Neural progenitor cell (in vitro differentiated cells): Measurements from ENCODE around the gene SMPDL3B. TPM values are rescaled to one million over a fixed set of nuclear protein-coding genes. Genes with fewer than 3 reads are reported as not detected.
A peak's percentile ranks its signal among the peaks of the same experiment; 100 is the strongest.

Experiments
- DNase-seq: peaks from one replicate; pipeline ENCODE4 v3.0.0-alpha.2; 2016; ENCODE audit warnings: low spot score
- H2AFZ ChIP-seq: fragments of 200-600 bp; sonication (generic); replicated peaks from 2 replicates; pipeline ENCODE4 v1.6.1; 2016; ENCODE audit warnings: antibody characterized with exemption
- H3F3A ChIP-seq: fragments of 200-600 bp; sonication (generic); 2 replicates; pipeline ENCODE4 v1.6.1; 2016; ENCODE audit warnings: antibody characterized with exemption, low read depth
- H3K27ac ChIP-seq: fragments of 200-600 bp; sonication (generic); 2 replicates; pipeline ENCODE4 v1.5.1; 2016; ENCODE audit warnings: mild to moderate bottlenecking
- H3K27me3 ChIP-seq: fragments of 200-600 bp; sonication (generic); 2 replicates; pipeline ENCODE4 v1.6.1; 2016; ENCODE audit warnings: mild to moderate bottlenecking, moderate library complexity
- H3K36me3 ChIP-seq: fragments of 200-600 bp; sonication (generic); 2 replicates; pipeline ENCODE4 v1.5.1; 2016
- H3K4me1 ChIP-seq: fragments of 200-600 bp; sonication (generic); 2 replicates; pipeline ENCODE4 v1.6.1; 2016; ENCODE audit warnings: mixed run types
- H3K4me2 ChIP-seq: fragments of 200-600 bp; sonication (generic); 2 replicates; pipeline ENCODE4 v1.6.1; 2016
- H3K4me3 ChIP-seq: fragments of 200-600 bp; sonication (generic); 2 replicates; pipeline ENCODE4 v1.5.1; 2016
- H3K79me2 ChIP-seq: fragments of 200-600 bp; sonication (generic); 2 replicates; pipeline ENCODE4 v1.6.1; 2016; ENCODE audit warnings: low read depth
- H3K9ac ChIP-seq: fragments of 200-600 bp; sonication (generic); 2 replicates; pipeline ENCODE4 v1.6.1; 2016
- H3K9me3 ChIP-seq: fragments of 200-600 bp; sonication (generic); 2 replicates; pipeline ENCODE4 v1.5.1; 2016; ENCODE audit warnings: low read depth
- H4K20me1 ChIP-seq: fragments of 200-600 bp; sonication (generic); 2 replicates; pipeline ENCODE4 v1.6.1; 2016; ENCODE audit warnings: low read depth
- H3K27ac Mint-ChIP-seq: 3 replicates; pipeline ENCODE4 v1.8.0; 2021; ENCODE audit warnings: mixed read lengths
- H3K27me3 Mint-ChIP-seq: 2 replicates; pipeline ENCODE4 v1.8.0; 2022; ENCODE audit warnings: low read depth, mild to moderate bottlenecking, inconsistent platforms, moderate library complexity, mixed read lengths; ENCODE audit not compliant: insufficient read depth
- H3K36me3 Mint-ChIP-seq: 3 replicates; pipeline ENCODE4 v1.8.0; 2021; ENCODE audit warnings: mixed read lengths
- H3K4me1 Mint-ChIP-seq: 3 replicates; pipeline ENCODE4 v1.8.0; 2021; ENCODE audit warnings: mixed read lengths
- H3K4me3 Mint-ChIP-seq: 3 replicates; pipeline ENCODE4 v1.8.0; 2021; ENCODE audit warnings: mild to moderate bottlenecking, moderate library complexity, mixed read lengths
- H3K9me3 Mint-ChIP-seq: 3 replicates; pipeline ENCODE4 v1.8.0; 2020; ENCODE audit warnings: mixed read lengths
- EZH2 ChIP-seq: fragments of 200-600 bp; sonication (generic); IDR thresholded peaks from 2 replicates; pipeline ENCODE4 v1.6.1; 2017; ENCODE audit warnings: antibody characterized with exemption, mild to moderate bottlenecking, moderate library complexity
- EZH2phosphoT487 ChIP-seq: fragments of 200-600 bp; sonication (generic); IDR thresholded peaks from 2 replicates; pipeline ENCODE4 v1.6.1; 2017; ENCODE audit warnings: antibody characterized with exemption
- total RNA-seq: library from RNA; depleted of rRNA; stranded (reverse); fragments of >200 nt; gene quantifications from 2 replicates; pipeline ENCODE4 v1.2.3, GENCODE V29; 2015; ENCODE audit warnings: low replicate concordance
- TF ChIP-seq, protein P1 (sequence below): fragments of 200-600 bp; sonication (generic); IDR thresholded peaks from 2 replicates; pipeline ENCODE4 v1.5.1; 2017; ENCODE audit warnings: antibody characterized with exemption, mild to moderate bottlenecking

SMPDL3B gene
- total RNA-seq, 1 donor from 2014 or later: 1.2 TPM

DNA sequence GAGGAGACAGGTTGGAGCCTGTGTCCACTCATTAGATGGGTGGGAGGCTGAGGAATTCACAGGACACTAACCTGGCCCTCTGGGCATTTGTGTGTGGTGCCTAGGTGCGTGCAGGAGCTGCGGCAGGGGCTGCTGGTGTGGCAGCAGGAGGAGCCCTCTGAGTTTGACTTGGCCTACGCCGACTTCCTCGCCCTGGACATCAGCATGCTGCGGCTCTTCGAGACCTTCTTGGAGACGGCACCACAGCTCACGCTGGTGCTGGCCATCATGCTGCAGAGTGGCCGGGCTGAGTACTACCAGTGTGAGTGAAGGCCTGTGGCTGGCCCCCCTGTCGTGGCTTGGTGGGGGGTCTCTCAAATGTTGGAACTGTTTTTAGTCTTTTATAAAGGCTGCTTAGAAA is 28.6 kb downstream of the SMPDL3B start:
- TF ChIP-seq EZH2 (no peak), EZH2phosphoT487 (no peak)
- TF ChIP-seq, protein P1, sequence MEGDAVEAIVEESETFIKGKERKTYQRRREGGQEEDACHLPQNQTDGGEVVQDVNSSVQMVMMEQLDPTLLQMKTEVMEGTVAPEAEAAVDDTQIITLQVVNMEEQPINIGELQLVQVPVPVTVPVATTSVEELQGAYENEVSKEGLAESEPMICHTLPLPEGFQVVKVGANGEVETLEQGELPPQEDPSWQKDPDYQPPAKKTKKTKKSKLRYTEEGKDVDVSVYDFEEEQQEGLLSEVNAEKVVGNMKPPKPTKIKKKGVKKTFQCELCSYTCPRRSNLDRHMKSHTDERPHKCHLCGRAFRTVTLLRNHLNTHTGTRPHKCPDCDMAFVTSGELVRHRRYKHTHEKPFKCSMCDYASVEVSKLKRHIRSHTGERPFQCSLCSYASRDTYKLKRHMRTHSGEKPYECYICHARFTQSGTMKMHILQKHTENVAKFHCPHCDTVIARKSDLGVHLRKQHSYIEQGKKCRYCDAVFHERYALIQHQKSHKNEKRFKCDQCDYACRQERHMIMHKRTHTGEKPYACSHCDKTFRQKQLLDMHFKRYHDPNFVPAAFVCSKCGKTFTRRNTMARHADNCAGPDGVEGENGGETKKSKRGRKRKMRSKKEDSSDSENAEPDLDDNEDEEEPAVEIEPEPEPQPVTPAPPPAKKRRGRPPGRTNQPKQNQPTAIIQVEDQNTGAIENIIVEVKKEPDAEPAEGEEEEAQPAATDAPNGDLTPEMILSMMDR: no peak
- Histone ChIP-seq H3K4me1 (no peaks in the 10 kb centered on the region), H3K9me3 (no peaks in the 10 kb centered on the region), H3K79me2 (no peaks in the 10 kb centered on the region), H3K27me3 (no peaks in the 10 kb centered on the region), H3K4me2 (no peak overlapping the region), H3K4me3 (no peak overlapping the region), H3K27ac (no peak overlapping the region), H4K20me1 (peaks cover 13% of the 10 kb centered on the region), H3K36me3 (no peaks in the 10 kb centered on the region), H2AFZ (no peak overlapping the region), H3K9ac (no peak overlapping the region), H3F3A (peaks cover 27% of the 10 kb centered on the region)
- Mint-ChIP-seq H3K36me3 (peaks cover 8% of the 10 kb centered on the region), H3K9me3 (no peaks in the 10 kb centered on the region), H3K27ac (peak overlapping the region; percentile 51), H3K27me3 (peaks cover 3% of the 10 kb centered on the region), H3K4me3 (no peak overlapping the region), H3K4me1 (peaks cover 15% of the 10 kb centered on the region)
- DNase-seq: no peak

DNA sequence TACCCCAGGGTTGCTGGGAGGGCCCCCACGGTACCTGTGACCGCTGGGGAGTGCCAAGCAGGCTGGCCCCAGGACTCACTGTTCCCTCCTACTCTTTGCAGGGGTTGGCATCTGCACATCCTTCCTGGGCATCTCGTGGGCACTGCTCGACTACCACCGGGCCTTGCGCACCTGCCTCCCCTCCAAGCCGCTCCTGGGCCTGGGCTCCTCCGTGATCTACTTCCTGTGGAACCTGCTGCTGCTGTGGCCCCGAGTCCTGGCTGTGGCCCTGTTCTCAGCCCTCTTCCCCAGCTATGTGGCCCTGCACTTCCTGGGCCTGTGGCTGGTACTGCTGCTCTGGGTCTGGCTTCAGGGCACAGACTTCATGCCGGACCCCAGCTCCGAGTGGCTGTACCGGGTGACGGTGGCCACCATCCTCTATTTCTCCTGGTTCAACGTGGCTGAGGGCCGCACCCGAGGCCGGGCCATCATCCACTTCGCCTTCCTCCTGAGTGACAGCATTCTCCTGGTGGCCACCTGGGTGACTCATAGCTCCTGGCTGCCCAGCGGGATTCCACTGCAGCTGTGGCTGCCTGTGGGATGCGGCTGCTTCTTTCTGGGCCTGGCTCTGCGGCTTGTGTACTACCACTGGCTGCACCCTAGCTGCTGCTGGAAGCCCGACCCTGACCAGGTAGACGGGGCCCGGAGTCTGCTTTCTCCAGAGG is 31.8 kb downstream of the SMPDL3B start:
- H3K27me3 Mint-ChIP-seq: no peaks in the 10 kb centered on the region
- H3K4me3 ChIP-seq: no peak overlapping the region
- no peak overlapping the region for H3K4me2 ChIP-seq
- H3K36me3 Mint-ChIP-seq: peaks cover 9% of the 10 kb centered on the region
- no peak overlapping the region for H2AFZ ChIP-seq
- H3K27ac Mint-ChIP-seq: no peak overlapping the region
- H3F3A ChIP-seq: no peaks in the 10 kb centered on the region
- no peaks in the 10 kb centered on the region for H3K4me1 ChIP-seq
- TF ChIP-seq EZH2: no peak
- TF ChIP-seq, protein P1: no peak
- TF ChIP-seq EZH2phosphoT487: no peak
- H4K20me1 ChIP-seq: peaks cover 6% of the 10 kb centered on the region
- DNase-seq: no peak
- H3K9me3 Mint-ChIP-seq: no peaks in the 10 kb centered on the region
- H3K9me3 ChIP-seq: no peaks in the 10 kb centered on the region
- no peak overlapping the region for H3K27ac ChIP-seq
- H3K36me3 ChIP-seq: no peaks in the 10 kb centered on the region
- H3K9ac ChIP-seq: no peak overlapping the region
- no peaks in the 10 kb centered on the region for H3K79me2 ChIP-seq
- H3K27me3 ChIP-seq: no peaks in the 10 kb centered on the region
- H3K4me3 Mint-ChIP-seq: no peak overlapping the region
- H3K4me1 Mint-ChIP-seq: peaks cover 2% of the 10 kb centered on the region

GRCh38 chr1:27967106-27967883 is 32.5 kb downstream of the SMPDL3B start:
- DNase-seq: no peak
- H3K79me2 ChIP-seq: no peaks in the 10 kb centered on the region
- no peak for TF ChIP-seq EZH2
- TF ChIP-seq, protein P1: no peak
- no peak for TF ChIP-seq EZH2phosphoT487
- no peaks in the 10 kb centered on the region for H3K4me1 Mint-ChIP-seq
- H3K9me3 Mint-ChIP-seq: no peaks in the 10 kb centered on the region
- no peaks in the 10 kb centered on the region for H3F3A ChIP-seq
- H3K9ac ChIP-seq: no peak overlapping the region
- no peak overlapping the region for H3K4me3 ChIP-seq
- H3K27ac Mint-ChIP-seq: no peak overlapping the region
- H3K27me3 ChIP-seq: no peaks in the 10 kb centered on the region
- H3K27ac ChIP-seq: no peak overlapping the region
- H3K4me3 Mint-ChIP-seq: peak overlapping the region; percentile 33
- H4K20me1 ChIP-seq: no peaks in the 10 kb centered on the region
- H2AFZ ChIP-seq: no peak overlapping the region
- H3K9me3 ChIP-seq: no peaks in the 10 kb centered on the region
- no peaks in the 10 kb centered on the region for H3K27me3 Mint-ChIP-seq
- H3K4me1 ChIP-seq: no peaks in the 10 kb centered on the region
- H3K4me2 ChIP-seq: no peak overlapping the region
- H3K36me3 ChIP-seq: no peaks in the 10 kb centered on the region
- H3K36me3 Mint-ChIP-seq: peaks cover 9% of the 10 kb centered on the region
